Heart left ventricle (tissue), 16 donors: Measurements from ENCODE around the gene MRPS5. TPM values are rescaled to one million over a fixed set of nuclear protein-coding genes. Genes with fewer than 3 reads are reported as not detected.
A peak's percentile ranks its signal among the peaks of the same experiment; 100 is the strongest.

Source experiments
- ATAC-seq, 4 donors: fragments of 200-7000 bp; cut with Tn5 transposase; one replicate each; pipeline ENCODE4 v1.9.1; 2020 to 2022; ENCODE audit warnings: moderate library complexity in 4 of 4, mild to moderate bottlenecking in 3 of 4, moderate number of reproducible peaks in 1 of 4
- DNase-seq, 5 donors: peaks; one replicate each; pipeline ENCODE4 v3.0.0-alpha.2; 2020
- H3K27ac ChIP-seq, 12 donors: fragments of 200-600 bp; sonication (generic) in 4 of 12; one replicate each; pipeline versions ENCODE4 v1.5.0 to v1.8.0; 2016 to 2022; ENCODE audit warnings: mild to moderate bottlenecking in 2 of 12
- H3K27me3 ChIP-seq, 9 donors: fragments of 200-600 bp; sonication (generic) in 2 of 9; one replicate each; pipeline versions ENCODE4 v1.5.1 to v1.8.0; 2016 to 2022; ENCODE audit warnings: mild to moderate bottlenecking in 3 of 9
- H3K36me3 ChIP-seq, 9 donors: fragments of 200-600 bp; sonication (generic) in 2 of 9; one replicate each; pipeline versions ENCODE4 v1.5.0 to v1.8.0; 2018 to 2022; ENCODE audit warnings: mild to moderate bottlenecking in 2 of 9
- H3K4me1 ChIP-seq, 12 donors: fragments of 200-600 bp; sonication (generic) in 4 of 12; one replicate each; pipeline versions ENCODE4 v1.5.0 to v1.8.0; 2016 to 2022; ENCODE audit warnings: mild to moderate bottlenecking in 3 of 12
- H3K4me3 ChIP-seq, 12 donors: fragments of 200-600 bp; sonication (generic) in 4 of 12; one replicate each; pipeline versions ENCODE4 v1.5.0 to v1.8.0; 2017 to 2022; ENCODE audit warnings: mild to moderate bottlenecking in 9 of 12, moderate library complexity in 4 of 12
- H3K9me3 ChIP-seq, 12 donors: fragments of 200-600 bp; sonication (generic) in 4 of 12; one replicate each; pipeline versions ENCODE4 v1.5.0 to v1.8.0; 2016 to 2022; ENCODE audit warnings: mild to moderate bottlenecking in 1 of 12
- CTCF ChIP-seq, 12 donors: fragments of 200-600 bp; sonication (generic) in 4 of 12; IDR thresholded peaks; one replicate each; pipeline versions ENCODE4 v1.5.0 to v1.8.0; 2018 to 2022; ENCODE audit warnings: antibody characterized with exemption in 12 of 12, mild to moderate bottlenecking in 5 of 12
- POLR2A ChIP-seq, 2 donors: fragments of 450-650 bp; IDR thresholded peaks; one replicate each; pipeline ENCODE4 v1.6.1; 2017; ENCODE audit warnings: antibody characterized with exemption in 2 of 2, mild to moderate bottlenecking in 2 of 2, moderate library complexity in 2 of 2
- WGBS, 4 donors: extraction: QIAGEN DNeasy Blood & Tissue Kit in 2 of 4; methylation state at CpG; one replicate each; pipeline versions ENCODE4 v1.1.5 to v1.1.7; 2013 to 2018; 5-methylcytosine and 5-hydroxymethylcytosine counted together
- intact Hi-C, 10 donors: fragments of 100-400 bp; cut with DNase I; formaldehyde crosslinking; loops; one replicate each; pipeline versions ENCODE4 v1.11.1 to v1.14.2; 2022
- polyA plus RNA-seq, 2 donors: library from polyadenylated mRNA; stranded (reverse); fragments of 200-250 nt; gene quantifications; one replicate each; pipeline ENCODE4 v1.2.3, GENCODE V29; 2013
- total RNA-seq, 9 donors: library from RNA; depleted of rRNA in 2 of 9; stranded (reverse); fragments of >200 nt in 2 of 9; fragmentation: NEBNext Ultra II Directional in 3 of 9; extraction: Animal tissue kit (Norgen Biotek cat#: 25700) in 3 of 9; gene quantifications; one replicate each; pipeline versions ENCODE4 v1.1.0 to v1.2.4, GENCODE V29; 2016 to 2023
- donor health status: ischemic (EF 13 %, LVEDD 7.1; RV severe dilation, severe dysfunction).
- donor health status: healthy with polysubstance abuse.
- donor health status: DM: no; HTN: yes; CAD: no.
- donor health status: DM: no; HTN: no; CAD: no.
- donor health status: ischemic (EF 25% LVEDD 6.9; RV normal size, moderate dysfunction).
- donor health status: ischemic (EF 25% LVEDD 5.7; RV mildly dilated, moderate dysfunction).
- donor health status: healthy.
- donor health status: DM: yes; HTN: yes; CAD: no.
- donor health status: ischemic (EF 35%, LVEDD 5.7; RV mildly dilated, moderate dysfunction).
- donor health status: nonischemic (EF 11% LVEDD 7.7; RV severe dilation, severe dysfunction).
- donor health status: DM: yes; HTN: yes; CAD: no.
- donor health status: PGD.
- donor health status: ischemic (EF 29% LVEDD 5.4; RV normal size, mild dysfunction).
- donor health status: nonischemic (EF 23%, LVEDD 6.1; RV moderate dilation, normal function).

MRPS5 gene
- total and polyA plus RNA-seq, 11 donors = 52.4 to 116 (median 71.2) TPM

- 56 to 71% (median 62%) methylated on average over 10 of the region's 10 CpGs for WGBS, 4 donors
- ATAC-seq = no peak
- peaks cover 0 to 30% (median 8%) of the 10 kb centered on the region in 12 donors for H3K4me1 ChIP-seq
- peak in 1 of 5 donors; percentile 13 for DNase-seq
- peak overlapping the region in 1 of 12 donors; percentile 11 for H3K27ac ChIP-seq
- no peaks in the 10 kb centered on the region for H3K36me3 ChIP-seq
- intact Hi-C loops = no loop called here
- H3K9me3 ChIP-seq = no peaks in the 10 kb centered on the region
- H3K27me3 ChIP-seq = peaks cover 0 to 10% (median 0%) of the 10 kb centered on the region in 9 donors
- H3K4me3 ChIP-seq = no peak overlapping the region
- TF ChIP-seq POLR2A (IDR thresholded peaks at IDR 0.05) (no peak), CTCF (IDR thresholded peaks at IDR 0.05) (no peak)
These were observed 80.4 kb downstream of the MRPS5 start for GRCh38 chr2:95041060-95041823.

DNA sequence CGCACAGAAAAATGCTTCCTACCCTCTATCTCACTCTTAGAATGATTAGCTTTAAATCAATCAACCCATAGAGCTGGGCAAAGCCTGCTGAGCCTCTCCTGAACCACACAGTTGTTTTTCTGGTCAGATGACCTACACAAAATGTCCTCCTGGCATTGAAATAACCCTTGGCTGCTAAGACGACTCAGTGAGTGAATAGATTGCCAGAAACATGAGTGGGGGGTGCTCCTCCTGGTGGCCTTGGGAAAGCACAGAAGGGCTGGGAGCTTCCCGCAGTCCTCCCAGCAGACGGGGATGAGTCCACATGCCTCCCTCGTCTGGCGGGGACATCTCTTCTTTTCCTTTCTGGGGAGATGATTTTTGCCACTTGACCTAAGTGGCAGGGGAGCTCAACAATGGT is 81.2 kb downstream of the MRPS5 start:
- intact Hi-C loops = no loop called here
- H3K4me1 ChIP-seq = peaks cover 0 to 30% (median 8%) of the 10 kb centered on the region in 12 donors
- no peaks in the 10 kb centered on the region for H3K9me3 ChIP-seq
- peaks cover 0 to 8% (median 0%) of the 10 kb centered on the region in 9 donors for H3K27me3 ChIP-seq
- no peak overlapping the region for H3K4me3 ChIP-seq
- 58 to 71% (median 63%) methylated on average over 6 of the region's 6 CpGs for WGBS, 4 donors
- H3K36me3 ChIP-seq = no peaks in the 10 kb centered on the region
- H3K27ac ChIP-seq = no peak overlapping the region
- DNase-seq (peak in 1 of 5 donors; percentile 2), ATAC-seq (no peak)
- TF ChIP-seq POLR2A (IDR thresholded peaks at IDR 0.05) = no peak
- TF ChIP-seq CTCF (IDR thresholded peaks at IDR 0.05) = no peak

DNA sequence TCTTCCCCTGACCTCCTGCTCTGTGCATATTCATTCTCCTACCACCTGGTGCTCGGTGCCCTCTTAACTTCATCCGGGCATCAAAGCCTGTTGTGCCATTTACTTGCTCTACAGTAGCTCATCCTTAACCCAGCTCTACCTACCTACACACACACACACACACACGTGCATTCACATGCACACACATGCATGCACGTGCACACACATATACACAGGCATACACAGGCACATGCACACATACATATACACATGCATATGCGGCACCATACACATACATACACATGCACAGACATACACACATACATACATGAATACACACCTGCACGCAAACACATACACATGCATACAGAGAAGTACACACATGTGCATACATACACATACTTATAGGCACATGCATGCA is 81.6 kb downstream of the MRPS5 start:
- Histone ChIP-seq H3K36me3 (no peaks in the 10 kb centered on the region), H3K9me3 (no peaks in the 10 kb centered on the region), H3K4me3 (no peak overlapping the region), H3K27me3 (peaks cover 0 to 3% (median 0%) of the 10 kb centered on the region in 9 donors), H3K4me1 (peaks cover 0 to 30% (median 8%) of the 10 kb centered on the region in 12 donors), H3K27ac (no peak overlapping the region)
- no peak for ATAC-seq
- WGBS, 4 donors = 87 to 88% (median 87%) methylated on average over 6 of the region's 6 CpGs
- intact Hi-C loops = no loop called here
- no peak for TF ChIP-seq POLR2A (IDR thresholded peaks at IDR 0.05)
- no peak for TF ChIP-seq CTCF (IDR thresholded peaks at IDR 0.05)
- no peak for DNase-seq

- Histone ChIP-seq H3K9me3 (no peaks in the 10 kb centered on the region), H3K4me3 (no peak overlapping the region), H3K4me1 (peaks cover 0 to 30% (median 8%) of the 10 kb centered on the region in 12 donors), H3K27ac (no peak overlapping the region), H3K27me3 (peaks cover 0 to 2% (median 0%) of the 10 kb centered on the region in 9 donors), H3K36me3 (no peaks in the 10 kb centered on the region)
- DNase-seq (no peak), ATAC-seq (no peak)
- 87 to 97% (median 89%) methylated on average over 1 of the region's 1 CpG for WGBS, 4 donors
- intact Hi-C loops = no loop called here
- TF ChIP-seq CTCF (IDR thresholded peaks at IDR 0.05) (no peak), POLR2A (IDR thresholded peaks at IDR 0.05) (no peak)
These were observed 82.2 kb downstream of the MRPS5 start for GRCh38 chr2:95039363-95039762.
